Prostate gland (tissue), 2 donors: ENCODE results near the gene COPS8.

Experiments
- POLR2A ChIP-seq: fragments of 450-650 bp; IDR thresholded peaks from one replicate; pipeline ENCODE4 v1.6.1; 2016; ENCODE audit warnings: antibody characterized with exemption, mild to moderate bottlenecking
- TF ChIP-seq, protein P1 (sequence below), 4 experiments: fragments of 200-600 bp in 2 of 4; fragments of 450-650 bp in 2 of 4; sonication (generic) in 2 of 4; IDR thresholded peaks; 1 replicate in 3 of 4; 2 replicates in 1 of 4; pipeline ENCODE4 v1.5.1; 2016 to 2019; ENCODE audit warnings: antibody characterized with exemption in 4 of 4, mild to moderate bottlenecking in 2 of 4, moderate library complexity in 2 of 4

DNA sequence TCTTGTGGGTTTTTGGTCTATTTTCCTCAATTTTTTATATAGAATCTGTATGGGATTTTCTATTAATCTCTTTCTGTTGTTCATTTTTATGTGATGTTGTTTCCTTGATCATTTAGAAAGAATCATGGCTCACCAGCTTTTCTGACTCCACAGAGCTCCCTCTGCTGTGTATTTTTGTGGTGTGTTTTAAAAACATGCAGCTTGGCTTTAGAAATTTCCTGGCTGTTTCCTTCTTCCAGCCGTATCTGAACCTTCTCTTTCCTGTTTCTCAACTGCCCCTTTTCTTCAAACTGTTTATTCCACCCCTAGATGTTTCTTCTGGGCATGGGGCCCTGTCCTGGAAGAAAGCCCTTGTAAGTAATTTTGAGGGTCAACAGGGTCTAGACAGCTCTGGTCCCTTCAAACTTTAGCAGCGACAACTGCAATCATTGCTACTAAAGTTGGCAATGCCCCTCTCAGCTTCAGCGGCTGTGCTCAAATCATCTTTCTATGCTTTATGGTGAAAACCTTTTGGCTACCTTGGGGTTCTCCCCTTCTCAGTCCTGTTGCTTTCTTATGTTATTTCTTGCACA lies 17.6 kb upstream of the COPS8 start:
- TF ChIP-seq, protein P1, sequence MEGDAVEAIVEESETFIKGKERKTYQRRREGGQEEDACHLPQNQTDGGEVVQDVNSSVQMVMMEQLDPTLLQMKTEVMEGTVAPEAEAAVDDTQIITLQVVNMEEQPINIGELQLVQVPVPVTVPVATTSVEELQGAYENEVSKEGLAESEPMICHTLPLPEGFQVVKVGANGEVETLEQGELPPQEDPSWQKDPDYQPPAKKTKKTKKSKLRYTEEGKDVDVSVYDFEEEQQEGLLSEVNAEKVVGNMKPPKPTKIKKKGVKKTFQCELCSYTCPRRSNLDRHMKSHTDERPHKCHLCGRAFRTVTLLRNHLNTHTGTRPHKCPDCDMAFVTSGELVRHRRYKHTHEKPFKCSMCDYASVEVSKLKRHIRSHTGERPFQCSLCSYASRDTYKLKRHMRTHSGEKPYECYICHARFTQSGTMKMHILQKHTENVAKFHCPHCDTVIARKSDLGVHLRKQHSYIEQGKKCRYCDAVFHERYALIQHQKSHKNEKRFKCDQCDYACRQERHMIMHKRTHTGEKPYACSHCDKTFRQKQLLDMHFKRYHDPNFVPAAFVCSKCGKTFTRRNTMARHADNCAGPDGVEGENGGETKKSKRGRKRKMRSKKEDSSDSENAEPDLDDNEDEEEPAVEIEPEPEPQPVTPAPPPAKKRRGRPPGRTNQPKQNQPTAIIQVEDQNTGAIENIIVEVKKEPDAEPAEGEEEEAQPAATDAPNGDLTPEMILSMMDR (IDR thresholded peaks at IDR 0.05), result no peak
- no peak for TF ChIP-seq POLR2A
